K562 (cell line): ENCODE measurements around the gene RNF26. TPM values are rescaled to one million over a fixed set of nuclear protein-coding genes. Genes with fewer than 3 reads are reported as not detected.

Source experiments
- ESRRA ChIP-seq: fragments of 450-650 bp; IDR thresholded peaks from 2 replicates; pipeline ENCODE4 v1.6.1; 2014; ENCODE audit warnings: low read depth, mild to moderate bottlenecking, moderate library complexity, borderline replicate concordance
- FOSL1 ChIP-seq: fragments of 200-800 bp; sonication (Bioruptor generic); conservative IDR thresholded peaks from 2 replicates; pipeline ENCODE4 v1.6.1; 2016; ENCODE audit warnings: missing genetic modification characterization, missing compliant biosample characterization
- FOXJ2 ChIP-seq: fragments of 200-800 bp; sonication (Bioruptor generic); IDR thresholded peaks from 2 replicates; pipeline ENCODE4 v1.6.1; 2016; ENCODE audit warnings: missing genetic modification characterization, missing compliant biosample characterization
- ID3 ChIP-seq, 2 experiments: fragments of 250-450 bp in 1 of 2; fragments of 450-650 bp in 1 of 2; sonication (Bioruptor Pico) in 1 of 2; IDR thresholded peaks; 2 replicates each; pipeline versions ENCODE4 v1.6.1 to v1.8.0; 2016 to 2021; ENCODE audit warnings: mild to moderate bottlenecking in 2 of 2, moderate library complexity in 2 of 2, missing compliant biosample characterization in 1 of 2, missing genetic modification characterization in 1 of 2
- LEF1 ChIP-seq: fragments of 450-650 bp; IDR thresholded peaks from 2 replicates; pipeline ENCODE4 v1.6.1; 2016; ENCODE audit warnings: mild to moderate bottlenecking
- MXD1 ChIP-seq: fragments of 250-450 bp; sonication (Bioruptor Pico); IDR thresholded peaks from 2 replicates; pipeline ENCODE4 v1.8.0; 2021; ENCODE audit warnings: borderline replicate concordance, mild to moderate bottlenecking, moderate library complexity; ENCODE audit not compliant: poor library complexity, severe bottlenecking
- NR1H2 ChIP-seq: sonication (generic); formaldehyde crosslinking; IDR thresholded peaks from 2 replicates; pipeline ENCODE4 v1.4.0; 2020; ENCODE audit warnings: mild to moderate bottlenecking, missing genetic modification reagents
- PRMT5 ChIP-seq: sonication (generic); formaldehyde crosslinking; IDR thresholded peaks from 2 replicates; pipeline ENCODE4 v1.5.0; 2020; ENCODE audit warnings: missing genetic modification reagents
- TBL1XR1 ChIP-seq, 2 experiments: IDR thresholded peaks; 2 replicates each; pipeline ENCODE4 v1.6.1; 2012; ENCODE audit warnings: improper control_type of control experiment in 2 of 2, low read length in 2 of 2, mild to moderate bottlenecking in 1 of 2
- YBX1 ChIP-seq: fragments of 450-650 bp; IDR thresholded peaks from 2 replicates; pipeline ENCODE4 v1.7.1; 2016; ENCODE audit warnings: mild to moderate bottlenecking
- YY1 ChIP-seq, 3 experiments: IDR thresholded peaks; 2 replicates each; pipeline ENCODE4 v1.6.1; 2011; ENCODE audit warnings: low read length in 2 of 3, mild to moderate bottlenecking in 2 of 3, moderate library complexity in 2 of 3, borderline replicate concordance in 1 of 3, control low read depth in 1 of 3, low read depth in 1 of 3; ENCODE audit not compliant: insufficient read depth in 3 of 3, insufficient replicate concordance in 2 of 3, control insufficient read depth in 1 of 3, insufficient read length in 1 of 3; ENCODE audit errors: extremely low read depth in 1 of 3
- ZBTB26 ChIP-seq: fragments of 450-650 bp; formaldehyde crosslinking; IDR thresholded peaks from 2 replicates; pipeline ENCODE4 v1.4.0; 2022; ENCODE audit warnings: missing genetic modification characterization
- ZBTB7A ChIP-seq: IDR thresholded peaks from 2 replicates; pipeline ENCODE4 v1.6.1; 2011; ENCODE audit warnings: low read depth, mild to moderate bottlenecking, low read length, moderate library complexity, borderline replicate concordance; ENCODE audit not compliant: control insufficient read depth
- ZBTB9 ChIP-seq: fragments of 450-650 bp; formaldehyde crosslinking; IDR thresholded peaks from 2 replicates; pipeline ENCODE4 v1.4.0; 2020; ENCODE audit warnings: mild to moderate bottlenecking, moderate library complexity
- ZC3H11A ChIP-seq: IDR thresholded peaks from 2 replicates; pipeline ENCODE4 v1.6.1; 2012; ENCODE audit warnings: low read depth, low read length, improper control_type of control experiment
- ZFP30 ChIP-seq: fragments of 250-450 bp; sonication (Bioruptor Pico); IDR thresholded peaks from 2 replicates; pipeline ENCODE4 v1.8.0; 2022; ENCODE audit warnings: moderate library complexity, mild to moderate bottlenecking, inconsistent platforms, borderline replicate concordance
- ZKSCAN1 ChIP-seq: fragments of 150-350 bp; IDR thresholded peaks from 2 replicates; pipeline ENCODE4 v1.6.1; 2016; ENCODE audit warnings: low read depth, low read length
- ZNF165 ChIP-seq: fragments of 250-450 bp; sonication (Bioruptor Pico); IDR thresholded peaks from 2 replicates; pipeline ENCODE4 v1.4.0; 2020; ENCODE audit warnings: borderline replicate concordance
- ZNF175 ChIP-seq: fragments of 200-800 bp; sonication (Bioruptor generic); IDR thresholded peaks from 2 replicates; pipeline ENCODE4 v1.6.1; 2016; ENCODE audit warnings: low read depth, mild to moderate bottlenecking, missing genetic modification characterization, missing compliant biosample characterization
- ZNF184 ChIP-seq: sonication (generic); formaldehyde crosslinking; IDR thresholded peaks from 2 replicates; pipeline ENCODE4 v1.5.0; 2020; ENCODE audit warnings: missing genetic modification reagents
- ZNF695 ChIP-seq: fragments of 450-650 bp; formaldehyde crosslinking; IDR thresholded peaks from 2 replicates; pipeline ENCODE4 v1.4.0; 2020; ENCODE audit warnings: mild to moderate bottlenecking, moderate library complexity
- polyA plus RNA-seq, 8 experiments: library from polyadenylated mRNA; depleted of rRNA in 4 of 8; stranded (reverse) in 5 of 8; unstranded in 3 of 8; fragments of >200 nt; fragmentation: Nextera tagmentation in 2 of 8; fragmentation: Illumina TruSeq in 1 of 8; extraction: Ambion mirVana in 2 of 8; extraction: Trizol in 1 of 8; gene quantifications; 2 replicates each; pipeline versions ENCODE4 v1.2.1 to v1.2.3, GENCODE V29; 2011 to 2014; ENCODE audit warnings: inconsistent platforms in 1 of 8, missing spikeins in 1 of 8
- total RNA-seq, 7 experiments: library from RNA; depleted of rRNA in 6 of 7; stranded (reverse); fragments of >200 nt in 6 of 7; fragmentation: Illumina TruSeq in 2 of 7; extraction: Trizol in 2 of 7; gene quantifications; 2 replicates each; pipeline versions ENCODE4 v1.2.1 to v1.2.3, GENCODE V29; 2011 to 2021; ENCODE audit warnings: low replicate concordance in 1 of 7

RNF26 gene
- total and polyA plus RNA-seq, 9 of the 15 experiments (the other 6 are each of a cell fraction or from before 2014, with no cell fraction given), result 5.3 to 53.6 (median 12.7) TPM

GRCh38 chr11:119356349-119357031, 22.2 kb downstream of the RNF26 start (continued):
- TF ChIP-seq YY1 (IDR thresholded peaks at IDR 0.05; ENCODE audit: borderline replicate concordance in 1 of 3, control insufficient read depth in 1 of 3, extremely low read depth in 1 of 3, insufficient read depth in 3 of 3, insufficient read length in 1 of 3, insufficient replicate concordance in 2 of 3, low read depth in 1 of 3, low read length in 2 of 3), result peak in 2 of 3 experiments; percentile 49 to 64
- TF ChIP-seq PRMT5, result no peak
- no peak for TF ChIP-seq ZNF695
- TF ChIP-seq FOXJ2, result no peak
- no peak for TF ChIP-seq ZC3H11A
- TF ChIP-seq ZBTB9, result peak; percentile 59; the same call in 1 of the 2 replicates
- no peak for TF ChIP-seq YBX1
- no peak for TF ChIP-seq LEF1
- TF ChIP-seq ZKSCAN1, result peak; percentile 20; the same call in 1 of the 2 replicates
- TF ChIP-seq FOSL1 (tag), result no peak
- no peak for TF ChIP-seq MXD1 (CRISPR knock-in tag)
- TF ChIP-seq ZBTB26 (CRISPR knock-in tag), result 0 out of 2 replicates have a peak, but pooled peaks have one; percentile 50
- TF ChIP-seq ZNF175 (CRISPR knock-in tag), result no peak
- TF ChIP-seq ZBTB7A, result peak; percentile 90
- TF ChIP-seq ZNF165 (CRISPR knock-in tag), result no peak
- 0 out of 2 replicates have a peak, but pooled peaks have one; percentile 43 for TF ChIP-seq ESRRA
- TF ChIP-seq ZFP30 (CRISPR knock-in tag), result no peak
- TF ChIP-seq ID3 (CRISPR knock-in tag; IDR thresholded peaks at IDR 0.05), result no peak
- TF ChIP-seq ID3 (tag; IDR thresholded peaks at IDR 0.05), result 0 out of 2 replicates have a peak, but pooled peaks have one; percentile 38
- TF ChIP-seq ZNF184 (CRISPR knock-in tag), result no peak
- no peak for TF ChIP-seq TBL1XR1 (IDR thresholded peaks at IDR 0.05; ENCODE audit: low read length in 2 of 2)
- TF ChIP-seq NR1H2 (CRISPR knock-in tag), result no peak
